Inflammatory macrophage (primary cell): ENCODE measurements around the gene PON3.
"Not testable (repeated sequence)": the region's sequence is repeated elsewhere in the genome, so short reads cannot be mapped to it uniquely, and the experiment has no call there.

ENCODE experiments used
- DNase-seq, 2 donors: peaks; one replicate each; pipeline ENCODE4 v3.0.0-alpha.2; 2020 to 2022

PON3 gene

GRCh38 chr7:95411666-95412065 is 15.5 kb upstream of the PON3 start:
- no peak for DNase-seq

- DNase-seq: no peak
These were observed 14.9 kb upstream of the PON3 start for GRCh38 chr7:95411036-95411435.

GRCh38 chr7:95407751-95408150 is 11.6 kb upstream of the PON3 start:
- DNase-seq: no peak

- DNase-seq: no peak
These were observed 9.6 kb upstream of the PON3 start for GRCh38 chr7:95405800-95406199.

GRCh38 chr7:95405208-95405607 is 9.0 kb upstream of the PON3 start:
- no peak for DNase-seq

GRCh38 chr7:95404316-95404865 is 8.2 kb upstream of the PON3 start:
- DNase-seq: no peak

GRCh38 chr7:95398155-95398940 is 2.2 kb upstream of the PON3 start:
- DNase-seq: no peak

- DNase-seq: no peak
These were observed 1.2 kb upstream of the PON3 start for GRCh38 chr7:95397381-95397780.

GRCh38 chr7:95395755-95396135 is 430 bp downstream of the PON3 start:
- DNase-seq: no peak

- DNase-seq: no peak
These were observed 1.8 kb downstream of the PON3 start for GRCh38 chr7:95394370-95394769.

- no peak for DNase-seq
These were observed 4.4 kb downstream of the PON3 start for GRCh38 chr7:95391761-95392160.

- DNase-seq: no peak
These were observed 6.7 kb downstream of the PON3 start for GRCh38 chr7:95389516-95389915.

- not testable (repeated sequence) for DNase-seq
These were observed 16.7 kb downstream of the PON3 start for GRCh38 chr7:95379457-95379856.

- DNase-seq: no peak
These were observed 19.4 kb downstream of the PON3 start for GRCh38 chr7:95376632-95377400.

- no peak for DNase-seq
These were observed 20.5 kb downstream of the PON3 start for GRCh38 chr7:95375591-95376257.

- DNase-seq: no peak
These were observed 22.9 kb downstream of the PON3 start for GRCh38 chr7:95373323-95373722.

- DNase-seq: no peak
These were observed 27.9 kb downstream of the PON3 start for GRCh38 chr7:95368235-95368634.

- no peak for DNase-seq
These were observed 28.6 kb downstream of the PON3 start for GRCh38 chr7:95367606-95368005.

GRCh38 chr7:95365151-95365550 is 31.0 kb downstream of the PON3 start:
- no peak for DNase-seq

GRCh38 chr7:95357623-95358022 is 38.6 kb downstream of the PON3 start:
- no peak for DNase-seq

GRCh38 chr7:95342642-95343307 is 53.4 kb downstream of the PON3 start:
- DNase-seq: no peak

GRCh38 chr7:95342029-95342428 is 54.1 kb downstream of the PON3 start:
- no peak for DNase-seq

GRCh38 chr7:95340491-95340890 is 55.7 kb downstream of the PON3 start:
- no peak for DNase-seq
